ENCODE results near the gene GOLGA3.
"Not testable (repeated sequence)": the region's sequence is repeated elsewhere in the genome, so short reads cannot be mapped to it uniquely, and the experiment has no call there.

GOLGA3 gene

DNA sequence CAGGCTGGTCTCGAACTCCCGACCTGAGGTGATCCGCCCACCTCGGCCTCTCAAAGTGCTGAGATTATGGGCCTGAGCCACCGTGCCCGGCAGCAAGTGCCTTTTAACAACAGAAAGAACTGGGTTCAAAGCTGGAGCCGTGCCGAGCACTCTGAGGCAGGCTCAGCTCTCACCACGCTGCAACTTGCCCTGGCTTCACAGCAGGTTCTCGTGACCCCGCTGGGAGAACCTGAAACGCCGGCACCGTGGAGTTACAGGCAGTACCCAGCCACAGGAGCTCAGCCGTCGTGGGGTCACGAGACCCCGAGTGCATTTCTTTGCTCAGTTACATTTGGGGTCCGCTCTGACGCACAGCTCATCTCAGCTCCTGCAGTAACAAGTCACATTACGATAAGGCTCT is 14.4 kb downstream of the GOLGA3 start:
- no peak for DNase-seq (ENCODE audit: low read depth)

- no peak for DNase-seq (ENCODE audit: low read depth)
Measured at GRCh38 chr12:132813443-132813842, 15.2 kb downstream of the GOLGA3 start.

DNA sequence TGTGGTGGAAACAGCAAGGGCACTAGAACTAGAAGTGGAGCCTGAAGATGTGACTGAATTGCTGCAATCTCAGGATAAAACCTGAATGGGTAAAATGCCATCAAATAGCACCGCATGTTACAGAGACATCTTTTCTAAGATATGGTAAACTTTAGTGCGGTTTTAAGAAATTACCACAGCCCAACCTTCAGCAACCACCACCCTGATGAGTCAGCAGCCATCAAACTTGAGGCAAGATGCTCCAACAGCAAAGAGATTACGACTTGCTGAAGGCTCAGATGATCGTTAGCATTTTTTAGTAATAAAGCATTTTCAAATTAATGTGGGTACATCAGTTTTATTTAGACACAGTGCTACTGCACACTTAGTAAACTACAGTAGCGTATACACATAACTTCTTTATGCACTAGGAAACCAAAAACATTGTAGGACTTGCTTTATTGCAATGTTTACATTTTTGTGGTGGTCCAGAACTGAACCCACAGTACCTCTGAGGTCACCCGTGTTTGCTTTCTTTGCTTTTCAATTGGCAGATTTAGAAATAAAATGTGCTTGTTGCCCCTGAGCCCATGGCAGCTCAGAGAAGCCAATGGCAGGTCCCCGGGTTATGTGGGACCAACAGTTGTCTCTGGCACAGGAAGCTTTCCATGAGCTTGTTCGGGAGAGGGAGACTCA is 15.9 kb downstream of the GOLGA3 start:
- DNase-seq (ENCODE audit: low read depth) = no peak

DNA sequence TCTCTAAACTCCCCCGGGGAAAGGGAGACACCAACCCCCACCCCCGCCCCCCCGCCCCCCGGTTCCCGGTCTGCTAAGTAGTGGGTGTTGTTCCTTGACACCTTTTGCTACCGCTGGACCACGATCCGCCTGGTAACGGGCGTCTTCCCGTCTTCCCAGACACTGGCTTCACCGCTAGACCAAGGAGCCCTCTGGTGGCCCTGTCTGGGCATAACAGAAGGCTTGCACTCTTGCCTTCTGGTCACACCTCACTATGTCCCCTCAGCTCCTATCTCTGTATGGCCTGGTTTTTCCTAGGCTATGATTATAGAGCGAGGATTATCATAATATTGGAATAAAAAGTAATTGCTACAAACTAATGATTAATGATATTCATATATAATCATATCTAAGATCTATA is 19.3 kb downstream of the GOLGA3 start:
- not testable (repeated sequence) for DNase-seq (ENCODE audit: low read depth)

- DNase-seq (ENCODE audit: low read depth) = no peak
Measured at GRCh38 chr12:132807295-132808092, 21.2 kb downstream of the GOLGA3 start.

GRCh38 chr12:132806857-132807256 is 21.8 kb downstream of the GOLGA3 start:
- no peak for DNase-seq (ENCODE audit: low read depth)

DNA sequence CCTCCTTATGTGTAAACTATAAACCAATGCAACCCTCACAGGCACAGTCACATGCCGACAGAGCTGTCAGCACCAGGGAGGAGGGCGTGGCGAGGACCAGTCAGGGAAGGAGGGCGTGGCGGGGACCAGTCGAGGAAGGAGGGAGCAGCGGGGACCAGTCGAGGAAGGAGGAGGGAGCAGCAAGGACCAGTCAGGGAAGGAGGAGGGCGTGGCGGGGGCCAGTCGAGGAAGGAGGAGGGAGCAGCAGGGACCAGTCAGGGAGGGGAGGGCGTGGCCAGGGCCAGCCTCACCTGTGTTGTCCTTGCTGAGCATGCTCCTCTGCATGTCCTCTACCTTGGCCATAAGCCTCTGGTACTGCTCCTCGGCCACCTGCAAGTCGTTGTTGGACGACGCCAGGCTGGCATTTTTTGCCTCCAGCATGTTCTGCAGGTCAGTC is 24.2 kb downstream of the GOLGA3 start:
- no peak for DNase-seq (ENCODE audit: low read depth)

DNA sequence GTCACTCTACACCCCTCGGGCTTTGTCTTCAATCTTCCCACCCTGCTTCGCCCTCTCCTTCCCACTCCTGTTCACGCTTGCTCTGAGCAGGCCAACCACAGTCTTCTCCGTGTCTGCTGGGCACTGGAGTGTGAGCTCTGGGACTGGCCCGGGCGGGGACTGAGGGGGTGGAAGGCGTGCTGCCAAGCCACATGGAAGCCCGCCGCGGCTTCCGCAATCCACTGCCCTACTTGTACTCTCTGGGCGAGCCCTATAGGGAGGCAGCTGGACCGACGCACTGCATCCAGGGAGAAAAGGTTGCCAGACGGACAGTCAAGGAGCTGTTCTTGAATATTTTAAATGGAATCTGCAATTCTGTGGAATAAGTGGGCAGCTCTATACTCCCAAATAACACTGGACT is 24.8 kb downstream of the GOLGA3 start:
- DNase-seq (ENCODE audit: low read depth) = no peak

- no peak for DNase-seq (ENCODE audit: low read depth)
Measured at GRCh38 chr12:132803125-132803524, 25.5 kb downstream of the GOLGA3 start.

GRCh38 chr12:132801741-132802140 is 26.9 kb downstream of the GOLGA3 start:
- DNase-seq (ENCODE audit: low read depth) = no peak

- DNase-seq (ENCODE audit: low read depth) = no peak
Measured at GRCh38 chr12:132798836-132799235, 29.8 kb downstream of the GOLGA3 start.

DNA sequence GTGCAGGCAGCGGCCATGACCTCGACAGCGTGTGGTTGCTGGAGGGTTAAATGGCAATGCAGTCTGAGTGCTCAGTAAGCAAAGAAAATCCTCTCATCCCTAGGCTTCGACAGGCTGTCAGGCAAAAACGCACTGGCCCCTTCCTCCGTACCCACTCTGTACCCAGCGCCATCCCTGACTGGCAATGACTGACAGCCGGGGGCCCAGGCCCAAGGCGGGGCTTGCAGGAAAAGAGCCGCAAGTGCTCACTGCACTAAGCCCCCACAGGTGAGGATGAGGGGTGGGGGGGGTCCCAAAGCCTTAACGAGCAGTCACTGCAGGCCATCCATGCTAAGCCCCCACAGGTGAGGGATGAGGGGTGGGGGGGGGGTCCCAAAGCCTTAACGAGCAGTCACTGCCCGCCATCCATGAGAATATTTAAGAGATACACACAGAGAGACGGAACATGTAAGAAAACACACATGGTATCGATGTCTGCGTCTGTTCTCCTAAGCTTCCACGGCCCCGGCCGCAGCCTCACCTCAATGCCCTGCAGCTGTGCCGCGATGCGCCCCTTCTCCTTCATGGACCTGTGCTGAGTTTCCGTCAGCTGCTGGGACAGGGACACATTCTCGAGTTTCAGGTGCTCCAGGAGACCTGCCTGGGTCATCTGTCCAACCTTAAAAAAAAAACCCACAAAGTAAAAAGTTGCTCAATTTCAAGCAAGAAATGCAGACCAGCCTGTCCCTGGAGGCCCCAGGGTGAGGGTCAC is 30.7 kb downstream of the GOLGA3 start:
- no peak for DNase-seq (ENCODE audit: low read depth)

DNA sequence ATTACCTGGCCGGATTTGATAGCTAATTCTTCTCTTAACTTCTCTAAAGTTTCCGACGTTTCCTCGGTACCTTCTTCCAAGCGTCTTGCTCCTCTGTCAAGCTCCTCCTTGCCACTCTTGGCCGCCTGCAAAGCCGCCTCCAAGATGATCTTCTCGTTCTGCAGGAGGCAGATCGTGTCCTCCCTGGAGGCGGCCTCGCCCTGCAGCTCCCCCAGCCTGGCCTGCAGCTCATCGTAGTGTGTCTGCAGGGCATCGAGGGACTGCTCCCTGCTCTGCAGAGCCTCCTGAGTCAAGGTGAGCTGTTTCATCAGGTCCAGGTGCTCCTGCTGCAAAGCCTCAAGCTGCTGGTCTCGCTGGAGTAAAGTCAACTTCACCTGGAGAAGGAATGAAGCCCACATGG is 32.8 kb downstream of the GOLGA3 start:
- no peak for DNase-seq (ENCODE audit: low read depth)

GRCh38 chr12:132791940-132792339 is 36.7 kb downstream of the GOLGA3 start:
- DNase-seq (ENCODE audit: low read depth) = not testable (repeated sequence)

GRCh38 chr12:132789099-132789471 is 39.6 kb downstream of the GOLGA3 start:
- DNase-seq (ENCODE audit: low read depth) = no peak

DNA sequence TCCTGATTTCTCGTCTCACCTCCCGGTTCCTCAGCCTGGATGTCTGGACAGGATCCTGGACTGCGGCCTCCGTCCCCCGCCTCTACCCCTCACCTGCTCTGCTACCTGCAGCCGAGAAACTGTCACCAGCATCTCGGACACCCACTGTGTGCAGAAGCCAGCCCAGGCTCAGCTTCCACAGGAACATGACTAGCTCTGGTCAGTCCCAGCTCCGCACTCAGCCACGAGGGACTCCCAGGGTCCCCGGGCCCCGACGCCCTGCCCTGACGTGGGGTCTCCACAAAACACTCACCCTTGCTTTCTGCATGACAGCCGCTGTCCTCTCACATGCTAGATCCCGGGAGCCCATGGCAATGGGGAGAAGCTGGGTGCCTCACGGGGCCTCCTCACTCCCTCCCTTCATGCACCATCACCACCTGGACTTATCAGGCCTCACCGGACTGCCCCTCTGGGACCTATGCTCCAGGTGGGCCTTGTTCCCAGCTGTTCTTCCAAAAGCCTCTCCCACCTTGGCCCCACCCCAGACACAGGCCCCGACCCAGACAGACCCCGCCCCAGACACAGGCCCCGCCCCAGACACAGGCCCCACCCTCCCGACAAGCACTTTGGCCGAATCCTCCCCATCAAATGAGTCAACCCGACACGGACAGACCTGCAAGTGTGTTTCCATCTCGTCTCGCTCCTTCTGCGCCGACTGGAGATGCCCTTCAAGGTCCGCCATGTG is 40.1 kb downstream of the GOLGA3 start:
- no peak for DNase-seq (ENCODE audit: low read depth)

DNA sequence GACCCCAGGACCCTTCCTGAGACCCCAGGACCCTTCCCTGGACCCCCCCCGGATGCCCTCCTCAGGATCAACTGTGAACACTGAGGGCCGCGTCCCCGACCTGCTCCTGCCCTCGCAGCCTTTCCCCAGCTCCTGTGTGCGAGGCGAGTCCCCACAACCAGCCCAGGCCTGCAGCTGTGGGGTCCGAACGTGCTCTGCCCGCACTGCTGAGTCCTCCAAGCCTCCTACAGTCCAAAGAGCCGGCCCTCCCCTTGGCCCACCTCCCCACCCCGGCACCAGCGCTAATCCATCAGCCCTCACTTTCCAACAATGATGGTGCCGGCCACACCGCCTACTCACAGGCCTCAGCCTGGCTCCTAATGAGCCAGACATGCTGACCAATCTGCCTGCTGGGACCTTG is 40.8 kb downstream of the GOLGA3 start:
- DNase-seq (ENCODE audit: low read depth) = no peak

DNA sequence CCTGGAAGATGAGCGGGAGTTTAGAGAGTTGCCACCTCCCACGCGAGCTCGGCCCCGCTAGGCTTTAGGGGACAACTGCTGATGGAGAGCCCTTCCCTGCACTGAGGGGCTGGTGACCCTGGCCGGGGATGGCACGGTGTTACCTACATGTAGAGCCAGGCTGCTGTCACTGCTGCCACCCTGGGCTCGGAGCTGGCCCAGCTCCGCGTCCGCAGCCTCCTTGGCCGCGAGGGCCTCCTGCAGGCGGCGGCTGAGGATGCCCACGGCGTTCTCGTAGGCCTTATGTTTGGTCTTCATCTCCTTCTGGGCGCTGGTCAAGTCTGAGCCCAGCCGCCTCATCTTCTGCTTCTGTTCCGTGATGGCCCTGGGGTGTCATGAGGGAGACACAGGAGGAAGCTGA is 42.5 kb downstream of the GOLGA3 start:
- DNase-seq (ENCODE audit: low read depth) = no peak

GRCh38 chr12:132784580-132784979 is 44.1 kb downstream of the GOLGA3 start:
- no peak for DNase-seq (ENCODE audit: low read depth)

GRCh38 chr12:132783917-132784531 is 44.6 kb downstream of the GOLGA3 start:
- no peak for DNase-seq (ENCODE audit: low read depth)

GRCh38 chr12:132781938-132782337 is 46.7 kb downstream of the GOLGA3 start:
- no peak for DNase-seq (ENCODE audit: low read depth)

All from activated T-helper 1 cell treated with Interleukin-2 at 50 U/mL for 16 hours (primary cell).